ENCODE results near the gene MRPL21.

GRCh38 chr11:68930991-68931855, 27.6 kb upstream of the MRPL21 start:
- no peak for TF ChIP-seq CTCF (conservative IDR thresholded peaks at IDR 0.05; ENCODE audit: low read depth in 2 of 2)
- TF ChIP-seq EZH2 (IDR thresholded peaks at IDR 0.05; ENCODE audit: low read depth, unreplicated experiment) = no peak
- TF ChIP-seq STAT1 (IDR thresholded peaks at IDR 0.05; ENCODE audit: unreplicated experiment) = no peak
- no peak for TF ChIP-seq NANOG (IDR thresholded peaks at IDR 0.05; ENCODE audit: borderline replicate concordance)
- no peak for TF ChIP-seq EZH2phosphoT487 (IDR thresholded peaks at IDR 0.05; ENCODE audit: unreplicated experiment)
- no peak for TF ChIP-seq JUNB (IDR thresholded peaks at IDR 0.05; ENCODE audit: unreplicated experiment)
- no peak for TF ChIP-seq POLR2AphosphoS5 (IDR thresholded peaks at IDR 0.05; ENCODE audit: low read depth)
- TF ChIP-seq REST (IDR thresholded peaks at IDR 0.05; ENCODE audit: unreplicated experiment) = no peak
- no peak for TF ChIP-seq ZNF114 (CRISPR knock-in tag; IDR thresholded peaks at IDR 0.05)
- TF ChIP-seq ZNF331 (CRISPR knock-in tag; IDR thresholded peaks at IDR 0.05; ENCODE audit: low read depth) = no peak
- TF ChIP-seq CREB1 (CRISPR knock-in tag; IDR thresholded peaks at IDR 0.05; ENCODE audit: low read depth) = no peak

Data from GM23338 (cell line).